HEK293 (cell line): ENCODE results near the gene TBC1D22A.

Source experiments
- CTCF ChIA-PET: fragments of 350-600 bp; formaldehyde crosslinking; extraction: SDS; loops from one replicate; lab custom pipeline; 2021; ENCODE audit warnings: antibody characterized with exemption; lab: Yijun Ruan, JAX
- POLR2A ChIA-PET: fragments of 300-600 bp; formaldehyde crosslinking; extraction: SDS; loops from one replicate; lab custom pipeline; 2020; ENCODE audit warnings: antibody characterized with exemption, inconsistent platforms; lab: Yijun Ruan, JAX
- H3K27ac ChIP-seq: fragments of 200-500 bp; sonication (Bioruptor generic); 2 replicates; pipeline ENCODE4 v1.5.1; 2014; ENCODE audit warnings: low read depth, low read length, control low read depth, inconsistent platforms; ENCODE audit errors: extremely low read depth
- H3K36me3 ChIP-seq, 2 experiments: fragments of 200-500 bp in 1 of 2; sonication (Bioruptor generic) in 1 of 2; 1 replicate in 1 of 2; 2 replicates in 1 of 2; pipeline ENCODE4 v1.5.1; 2014 to 2017; ENCODE audit warnings: inconsistent platforms in 2 of 2, low read length in 2 of 2; ENCODE audit not compliant: control insufficient read depth in 2 of 2, insufficient read depth in 1 of 2
- H3K4me1 ChIP-seq: fragments of 200-500 bp; sonication (Bioruptor generic); 2 replicates; pipeline ENCODE4 v1.5.1; 2014; ENCODE audit warnings: mild to moderate bottlenecking, low read length, inconsistent platforms; ENCODE audit not compliant: control insufficient read depth, insufficient read depth
- H3K4me3 ChIP-seq: 2 replicates; pipeline ENCODE4 v1.5.1; 2011; ENCODE audit warnings: low read depth, mild to moderate bottlenecking, control low read depth, low read length, moderate library complexity
- H3K9me3 ChIP-seq: fragments of 200-500 bp; sonication (Bioruptor generic); 2 replicates; pipeline ENCODE4 v1.5.1; 2014; ENCODE audit warnings: low read depth, low read length, inconsistent platforms; ENCODE audit not compliant: control insufficient read depth, insufficient read depth
- EGR2 ChIP-seq: fragments of 450-650 bp; formaldehyde crosslinking; IDR thresholded peaks from 2 replicates; pipeline ENCODE4 v1.5.1; 2016; ENCODE audit warnings: low read depth, missing biosample characterization, missing genetic modification characterization
- GLI2 ChIP-seq: fragments of 450-650 bp; formaldehyde crosslinking; IDR thresholded peaks from 2 replicates; pipeline ENCODE4; 2017; ENCODE audit warnings: missing biosample characterization, missing genetic modification characterization, low read depth, borderline replicate concordance
- HOXC10 ChIP-seq: sonication (generic); formaldehyde crosslinking; IDR thresholded peaks from 2 replicates; pipeline ENCODE4 v1.8.1; 2023; ENCODE audit warnings: mild to moderate bottlenecking, missing genetic modification reagents
- KLF1 ChIP-seq: fragments of 450-650 bp; formaldehyde crosslinking; IDR thresholded peaks from 2 replicates; pipeline ENCODE4 v1.5.1; 2016; ENCODE audit warnings: missing biosample characterization, missing genetic modification characterization
- PRDM6 ChIP-seq: fragments of 450-650 bp; formaldehyde crosslinking; IDR thresholded peaks from 2 replicates; pipeline ENCODE4 v1.5.1; 2017; ENCODE audit warnings: missing biosample characterization, missing genetic modification characterization
- TRIM28 ChIP-seq: IDR thresholded peaks from 2 replicates; pipeline ENCODE4 v1.6.1; 2011; ENCODE audit warnings: low read length, control low read depth, borderline replicate concordance
- ZNF10 ChIP-seq: fragments of 450-650 bp; formaldehyde crosslinking; IDR thresholded peaks from 2 replicates; pipeline ENCODE4 v1.5.1; 2017; ENCODE audit warnings: missing biosample characterization, missing genetic modification characterization
- ZNF138 ChIP-seq: fragments of 450-650 bp; formaldehyde crosslinking; IDR thresholded peaks from 2 replicates; pipeline ENCODE4 v1.5.1; 2016; ENCODE audit warnings: missing biosample characterization, missing genetic modification characterization, borderline replicate concordance
- ZNF157 ChIP-seq: fragments of 450-650 bp; formaldehyde crosslinking; IDR thresholded peaks from 2 replicates; pipeline ENCODE4 v1.5.1; 2016; ENCODE audit warnings: missing biosample characterization, missing genetic modification characterization
- ZNF19 ChIP-seq: fragments of 450-650 bp; formaldehyde crosslinking; IDR thresholded peaks from 2 replicates; pipeline ENCODE4; 2016; ENCODE audit warnings: missing biosample characterization, missing genetic modification characterization, low read depth
- ZNF221 ChIP-seq: fragments of 450-650 bp; formaldehyde crosslinking; IDR thresholded peaks from 2 replicates; pipeline ENCODE4 v1.5.1; 2017; ENCODE audit warnings: missing biosample characterization, missing genetic modification characterization, borderline replicate concordance
- ZNF23 ChIP-seq: fragments of 450-650 bp; formaldehyde crosslinking; IDR thresholded peaks from 2 replicates; pipeline ENCODE4 v1.5.1; 2016; ENCODE audit warnings: missing biosample characterization, missing genetic modification characterization, borderline replicate concordance
- ZNF292 ChIP-seq: fragments of 450-650 bp; formaldehyde crosslinking; IDR thresholded peaks from 2 replicates; pipeline ENCODE4 v1.5.1; 2016; ENCODE audit warnings: low read depth, missing biosample characterization, missing genetic modification characterization, borderline replicate concordance
- ZNF513 ChIP-seq: fragments of 450-650 bp; IDR thresholded peaks from 2 replicates; pipeline ENCODE4 v1.5.1; 2018; ENCODE audit warnings: missing biosample characterization, missing genetic modification characterization
- ZNF530 ChIP-seq: fragments of 450-650 bp; formaldehyde crosslinking; IDR thresholded peaks from 2 replicates; pipeline ENCODE4 v1.5.1; 2016; ENCODE audit warnings: low read depth, missing biosample characterization, missing genetic modification characterization
- ZNF654 ChIP-seq: fragments of 450-650 bp; formaldehyde crosslinking; IDR thresholded peaks from 2 replicates; pipeline ENCODE4 v1.5.1; 2016; ENCODE audit warnings: low read depth, missing biosample characterization, missing genetic modification characterization
- ZNF658 ChIP-seq: fragments of 450-650 bp; formaldehyde crosslinking; IDR thresholded peaks from 2 replicates; pipeline ENCODE4; 2016; ENCODE audit warnings: missing biosample characterization, missing genetic modification characterization
- ZNF843 ChIP-seq: fragments of 450-650 bp; formaldehyde crosslinking; IDR thresholded peaks from 2 replicates; pipeline ENCODE4 v1.5.1; 2016; ENCODE audit warnings: missing biosample characterization, missing genetic modification characterization
- TF ChIP-seq, protein P1 (sequence below): fragments of 450-650 bp; formaldehyde crosslinking; conservative IDR thresholded peaks from 2 replicates; pipeline ENCODE4 v1.5.1; 2016; ENCODE audit warnings: low read depth, missing biosample characterization, missing genetic modification characterization

The TBC1D22A gene

GRCh38 chr22:46807458-46807857 lies 45.0 kb downstream of the TBC1D22A start:
- CTCF ChIA-PET = interaction anchor here (0.6 to 2.0 kb wide), 3 partner anchors 9 to 557 kb away, joined by 3 to 10 read pairs (median 4); no protein-coding TSS in a partner anchor
- TF ChIP-seq ZNF513 (tag by site-specific recombination) (no peak), GLI2 (tag by site-specific recombination) (no peak), ZNF221 (no peak), ZNF658 (tag by site-specific recombination) (no peak), ZNF843 (tag by site-specific recombination) (no peak)
- TF ChIP-seq, all 188 proteins: peak for 0
- Histone ChIP-seq H3K36me3 (peaks cover 7 to 29% of the 10 kb centered on the region in 2 experiments), H3K9me3 (no peaks in the 10 kb centered on the region), H3K4me3 (no peak overlapping the region), H3K4me1 (no peaks in the 10 kb centered on the region), H3K27ac (no peak overlapping the region)
- POLR2A ChIA-PET = interaction anchor here (1.3 kb wide), 1 partner anchor 45 kb away, joined by 5 read pairs; the partner anchor contains the start of gene TBC1D22A

- H3K36me3 ChIP-seq = peaks cover 7 to 26% of the 10 kb centered on the region in 2 experiments
- H3K4me1 ChIP-seq = no peaks in the 10 kb centered on the region
- no peak for TF ChIP-seq ZNF292
- no peak for TF ChIP-seq HOXC10 (CRISPR knock-in tag)
- TF ChIP-seq KLF1 (tag by site-specific recombination) = no peak
- no peak for TF ChIP-seq ZNF19 (tag by site-specific recombination)
- TF ChIP-seq ZNF138 (tag by site-specific recombination) = no peak
- TF ChIP-seq TRIM28 = no peak
- no peak for TF ChIP-seq PRDM6 (tag by site-specific recombination)
- TF ChIP-seq EGR2 = no peak
- no peak for TF ChIP-seq GLI2 (tag by site-specific recombination)
- TF ChIP-seq ZNF10 (tag by site-specific recombination) = no peak
- TF ChIP-seq ZNF157 (tag by site-specific recombination) = no peak
- TF ChIP-seq, protein P1, sequence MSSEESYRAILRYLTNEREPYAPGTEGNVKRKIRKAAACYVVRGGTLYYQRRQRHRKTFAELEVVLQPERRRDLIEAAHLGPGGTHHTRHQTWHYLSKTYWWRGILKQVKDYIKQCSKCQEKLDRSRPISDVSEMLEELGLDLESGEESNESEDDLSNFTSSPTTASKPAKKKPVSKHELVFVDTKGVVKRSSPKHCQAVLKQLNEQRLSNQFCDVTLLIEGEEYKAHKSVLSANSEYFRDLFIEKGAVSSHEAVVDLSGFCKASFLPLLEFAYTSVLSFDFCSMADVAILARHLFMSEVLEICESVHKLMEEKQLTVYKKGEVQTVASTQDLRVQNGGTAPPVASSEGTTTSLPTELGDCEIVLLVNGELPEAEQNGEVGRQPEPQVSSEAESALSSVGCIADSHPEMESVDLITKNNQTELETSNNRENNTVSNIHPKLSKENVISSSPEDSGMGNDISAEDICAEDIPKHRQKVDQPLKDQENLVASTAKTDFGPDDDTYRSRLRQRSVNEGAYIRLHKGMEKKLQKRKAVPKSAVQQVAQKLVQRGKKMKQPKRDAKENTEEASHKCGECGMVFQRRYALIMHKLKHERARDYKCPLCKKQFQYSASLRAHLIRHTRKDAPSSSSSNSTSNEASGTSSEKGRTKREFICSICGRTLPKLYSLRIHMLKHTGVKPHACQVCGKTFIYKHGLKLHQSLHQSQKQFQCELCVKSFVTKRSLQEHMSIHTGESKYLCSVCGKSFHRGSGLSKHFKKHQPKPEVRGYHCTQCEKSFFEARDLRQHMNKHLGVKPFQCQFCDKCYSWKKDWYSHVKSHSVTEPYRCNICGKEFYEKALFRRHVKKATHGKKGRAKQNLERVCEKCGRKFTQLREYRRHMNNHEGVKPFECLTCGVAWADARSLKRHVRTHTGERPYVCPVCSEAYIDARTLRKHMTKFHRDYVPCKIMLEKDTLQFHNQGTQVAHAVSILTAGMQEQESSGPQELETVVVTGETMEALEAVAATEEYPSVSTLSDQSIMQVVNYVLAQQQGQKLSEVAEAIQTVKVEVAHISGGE (tag by site-specific recombination) = no peak
- no peak for TF ChIP-seq ZNF23 (tag by site-specific recombination)
- no peak for TF ChIP-seq ZNF530 (tag by site-specific recombination)
- TF ChIP-seq ZNF654 (tag by site-specific recombination) = no peak
- TF ChIP-seq, all 188 proteins: peak for 0
- Histone ChIP-seq H3K4me3 (no peak overlapping the region), H3K27ac (no peak overlapping the region), H3K9me3 (no peaks in the 10 kb centered on the region)
- ChIA-PET CTCF (interaction anchor here (1.2 kb wide), 1 partner anchor 8 kb away, joined by 6 read pairs; no protein-coding TSS in a partner anchor), POLR2A (no interaction called here)
These were observed 46.9 kb downstream of the TBC1D22A start for GRCh38 chr22:46809153-46809885.
